HepG2 (cell line): ENCODE results near the gene MYO1E. TPM values are rescaled to one million over a fixed set of nuclear protein-coding genes. Genes with fewer than 3 reads are reported as not detected.
A peak's percentile ranks its signal among the peaks of the same experiment; 100 is the strongest.

Experiments used
- ARNT2 ChIP-seq: sonication (generic); formaldehyde crosslinking; IDR thresholded peaks from 2 replicates; pipeline ENCODE4 v1.8.0; 2022; ENCODE audit warnings: mild to moderate bottlenecking, low read depth, missing genetic modification reagents, moderate library complexity
- EEA1 ChIP-seq: sonication (generic); formaldehyde crosslinking; IDR thresholded peaks from 2 replicates; pipeline ENCODE4 v1.5.1; 2020; ENCODE audit warnings: mild to moderate bottlenecking, missing genetic modification reagents, borderline replicate concordance
- HMGA1 ChIP-seq: sonication (generic); formaldehyde crosslinking; conservative IDR thresholded peaks from 2 replicates; pipeline ENCODE4 v1.4.0; 2020; ENCODE audit warnings: missing genetic modification reagents
- KDM2A ChIP-seq: sonication (generic); formaldehyde crosslinking; IDR thresholded peaks from 2 replicates; pipeline ENCODE4 v1.4.0; 2020; ENCODE audit warnings: low read depth, missing genetic modification reagents, borderline replicate concordance
- KLF11 ChIP-seq: IDR thresholded peaks from 2 replicates; pipeline ENCODE4 v1.6.1; 2016; ENCODE audit warnings: missing compliant biosample characterization
- NFYC ChIP-seq: IDR thresholded peaks from 2 replicates; pipeline ENCODE4 v1.6.1; 2016; ENCODE audit warnings: missing genetic modification reagents, missing compliant biosample characterization
- NR2F1 ChIP-seq, 2 experiments: fragments of 450-650 bp in 1 of 2; formaldehyde crosslinking in 1 of 2; IDR thresholded peaks; 2 replicates each; pipeline versions ENCODE4 v1.5.0 to v1.6.1; 2016 to 2020; ENCODE audit warnings: mild to moderate bottlenecking in 1 of 2, missing compliant biosample characterization in 1 of 2, missing genetic modification reagents in 1 of 2, moderate library complexity in 1 of 2
- RFXANK ChIP-seq: IDR thresholded peaks from 2 replicates; pipeline ENCODE4 v1.6.1; 2016
- SKI ChIP-seq: fragments of 450-650 bp; IDR thresholded peaks from one replicate; pipeline ENCODE4 v1.6.1; 2018; ENCODE audit warnings: mild to moderate bottlenecking; ENCODE audit not compliant: partially characterized antibody
- TCF12 ChIP-seq, 2 experiments: fragments of 450-650 bp in 1 of 2; sonication (generic) in 1 of 2; formaldehyde crosslinking in 1 of 2; IDR thresholded peaks; 2 replicates each; pipeline versions ENCODE4 v1.6.1 to v1.8.0; 2017 to 2022; ENCODE audit warnings: antibody characterized with exemption in 1 of 2, mild to moderate bottlenecking in 1 of 2, missing genetic modification reagents in 1 of 2, moderate library complexity in 1 of 2
- ZNF446 ChIP-seq: sonication (generic); formaldehyde crosslinking; IDR thresholded peaks from 2 replicates; pipeline ENCODE4 v1.5.0; 2020; ENCODE audit warnings: mild to moderate bottlenecking, missing genetic modification reagents
- ZNF563 ChIP-seq: sonication (generic); formaldehyde crosslinking; IDR thresholded peaks from 2 replicates; pipeline ENCODE4 v1.8.0; 2022; ENCODE audit warnings: mild to moderate bottlenecking, moderate library complexity, missing genetic modification reagents
- ZSCAN20 ChIP-seq: sonication (generic); formaldehyde crosslinking; IDR thresholded peaks from 2 replicates; pipeline ENCODE4 v1.4.0; 2020; ENCODE audit warnings: missing genetic modification reagents, mild to moderate bottlenecking, borderline replicate concordance
- polyA plus RNA-seq, 8 experiments: library from polyadenylated mRNA; depleted of rRNA in 3 of 8; stranded (reverse) in 7 of 8; unstranded in 1 of 8; fragments of >200 nt; fragmentation: Illumina TruSeq in 4 of 8; extraction: Trizol in 4 of 8; gene quantifications; 2 replicates each; pipeline versions ENCODE4 v1.2.1 to v1.2.3, GENCODE V29; 2011 to 2016; ENCODE audit warnings: low read depth in 4 of 8, missing spikeins in 1 of 8, mixed read lengths in 1 of 8; ENCODE audit not compliant: insufficient read depth in 1 of 8
- total RNA-seq, 5 experiments: library from RNA; depleted of rRNA; stranded (reverse); fragments of >200 nt; fragmentation: Illumina TruSeq; extraction: Trizol; gene quantifications; 2 replicates each; pipeline ENCODE4 v1.2.3, GENCODE V29; 2016; ENCODE audit warnings: low read depth in 1 of 5
- TF ChIP-seq, protein P1 (sequence below): sonication (generic); formaldehyde crosslinking; IDR thresholded peaks from 2 replicates; pipeline ENCODE4 v1.4.0; 2020; ENCODE audit warnings: missing genetic modification reagents
- TF ChIP-seq, protein P2 (sequence below): sonication (generic); formaldehyde crosslinking; IDR thresholded peaks from 2 replicates; pipeline ENCODE4 v1.4.0; 2020; ENCODE audit warnings: missing genetic modification reagents, low read depth, mild to moderate bottlenecking, borderline replicate concordance
- TF ChIP-seq, protein P3 (sequence below): sonication (generic); formaldehyde crosslinking; IDR thresholded peaks from 2 replicates; pipeline ENCODE4 v1.4.0; 2020; ENCODE audit warnings: missing genetic modification reagents, borderline replicate concordance
- TF ChIP-seq, protein P4 (sequence below): IDR thresholded peaks from 2 replicates; pipeline ENCODE4 v1.6.1; 2016; ENCODE audit warnings: missing genetic modification reagents, missing compliant biosample characterization
- TF ChIP-seq, protein P5 (sequence below): sonication (generic); formaldehyde crosslinking; IDR thresholded peaks from 2 replicates; pipeline ENCODE4 v1.5.0; 2020; ENCODE audit warnings: mild to moderate bottlenecking, missing genetic modification reagents

MYO1E gene
- total and polyA plus RNA-seq, 2 of the 13 experiments (the other 11 are each of a cell fraction or from before 2014, with no cell fraction given): 15.7 to 25.1 TPM

DNA sequence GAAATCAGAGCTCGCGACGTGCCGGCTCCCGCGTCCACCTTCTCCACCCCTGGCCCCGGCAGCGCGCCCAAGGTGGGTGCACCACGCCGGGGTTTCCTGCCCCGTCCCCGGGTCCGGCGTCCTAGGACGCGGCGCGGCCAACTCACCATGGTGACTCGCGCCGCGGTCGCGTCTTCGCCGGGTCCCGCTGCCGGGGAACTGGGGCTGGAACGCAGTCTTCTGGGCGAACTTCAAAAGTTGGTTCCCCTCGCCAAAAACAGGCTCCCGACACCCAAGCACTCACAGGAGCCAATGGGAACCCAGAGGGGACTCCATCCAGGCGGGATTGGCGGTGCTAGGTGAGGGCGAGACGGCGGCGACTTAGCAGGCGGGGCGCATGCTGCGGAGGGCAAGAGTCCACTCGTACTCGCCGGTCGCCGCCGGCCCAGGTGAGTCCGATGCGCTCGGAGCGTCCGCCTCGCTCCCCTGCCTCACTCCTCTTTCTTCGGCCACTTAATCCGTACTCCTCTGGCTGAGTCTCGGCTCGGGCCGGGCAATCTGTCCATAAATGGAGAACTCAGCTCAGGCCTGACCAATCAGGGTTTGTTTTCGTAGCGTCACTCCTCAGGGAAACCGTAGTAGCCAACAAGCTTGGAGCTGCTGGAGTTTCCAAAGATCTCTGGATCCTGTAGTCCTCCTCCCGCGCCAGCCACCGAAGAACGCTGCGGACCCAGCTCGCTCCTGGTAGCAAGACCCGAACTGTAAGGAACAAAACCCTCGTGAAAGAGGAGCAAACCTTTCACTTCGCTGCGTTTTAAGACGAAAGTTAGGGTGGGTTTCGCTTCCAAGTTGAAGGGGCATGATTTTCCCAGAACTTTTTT, at the start of gene MYO1E (continued):
- TF ChIP-seq, protein P1, sequence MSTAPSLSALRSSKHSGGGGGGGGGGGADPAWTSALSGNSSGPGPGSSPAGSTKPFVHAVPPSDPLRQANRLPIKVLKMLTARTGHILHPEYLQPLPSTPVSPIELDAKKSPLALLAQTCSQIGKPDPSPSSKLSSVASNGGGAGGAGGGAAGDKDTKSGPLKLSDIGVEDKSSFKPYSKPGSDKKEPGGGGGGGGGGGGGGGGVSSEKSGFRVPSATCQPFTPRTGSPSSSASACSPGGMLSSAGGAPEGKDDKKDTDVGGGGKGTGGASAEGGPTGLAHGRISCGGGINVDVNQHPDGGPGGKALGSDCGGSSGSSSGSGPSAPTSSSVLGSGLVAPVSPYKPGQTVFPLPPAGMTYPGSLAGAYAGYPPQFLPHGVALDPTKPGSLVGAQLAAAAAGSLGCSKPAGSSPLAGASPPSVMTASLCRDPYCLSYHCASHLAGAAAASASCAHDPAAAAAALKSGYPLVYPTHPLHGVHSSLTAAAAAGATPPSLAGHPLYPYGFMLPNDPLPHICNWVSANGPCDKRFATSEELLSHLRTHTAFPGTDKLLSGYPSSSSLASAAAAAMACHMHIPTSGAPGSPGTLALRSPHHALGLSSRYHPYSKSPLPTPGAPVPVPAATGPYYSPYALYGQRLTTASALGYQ (CRISPR knock-in tag): peak; percentile 52; the same call in 1 of the 2 replicates
- peak; percentile 42; the same call in 1 of the 2 replicates for TF ChIP-seq ZSCAN20 (CRISPR knock-in tag)
- TF ChIP-seq, protein P2, sequence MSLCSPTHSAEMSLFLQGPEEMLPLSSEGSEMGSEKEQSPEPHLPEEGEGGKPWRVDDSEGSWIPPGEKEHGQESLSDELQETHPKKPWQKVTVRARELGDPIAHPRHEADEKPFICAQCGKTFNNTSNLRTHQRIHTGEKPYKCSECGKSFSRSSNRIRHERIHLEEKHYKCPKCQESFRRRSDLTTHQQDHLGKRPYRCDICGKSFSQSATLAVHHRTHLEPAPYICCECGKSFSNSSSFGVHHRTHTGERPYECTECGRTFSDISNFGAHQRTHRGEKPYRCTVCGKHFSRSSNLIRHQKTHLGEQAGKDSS (CRISPR knock-in tag): peak; percentile 63; the same call in 1 of the 2 replicates
- TF ChIP-seq KLF11 (CRISPR knock-in tag): 0 out of 2 replicates have a peak, but pooled peaks have one; percentile 16
- no peak for TF ChIP-seq TCF12 (IDR thresholded peaks at IDR 0.05)
- TF ChIP-seq TCF12 (CRISPR knock-in tag; IDR thresholded peaks at IDR 0.05): no peak
- TF ChIP-seq, protein P3, sequence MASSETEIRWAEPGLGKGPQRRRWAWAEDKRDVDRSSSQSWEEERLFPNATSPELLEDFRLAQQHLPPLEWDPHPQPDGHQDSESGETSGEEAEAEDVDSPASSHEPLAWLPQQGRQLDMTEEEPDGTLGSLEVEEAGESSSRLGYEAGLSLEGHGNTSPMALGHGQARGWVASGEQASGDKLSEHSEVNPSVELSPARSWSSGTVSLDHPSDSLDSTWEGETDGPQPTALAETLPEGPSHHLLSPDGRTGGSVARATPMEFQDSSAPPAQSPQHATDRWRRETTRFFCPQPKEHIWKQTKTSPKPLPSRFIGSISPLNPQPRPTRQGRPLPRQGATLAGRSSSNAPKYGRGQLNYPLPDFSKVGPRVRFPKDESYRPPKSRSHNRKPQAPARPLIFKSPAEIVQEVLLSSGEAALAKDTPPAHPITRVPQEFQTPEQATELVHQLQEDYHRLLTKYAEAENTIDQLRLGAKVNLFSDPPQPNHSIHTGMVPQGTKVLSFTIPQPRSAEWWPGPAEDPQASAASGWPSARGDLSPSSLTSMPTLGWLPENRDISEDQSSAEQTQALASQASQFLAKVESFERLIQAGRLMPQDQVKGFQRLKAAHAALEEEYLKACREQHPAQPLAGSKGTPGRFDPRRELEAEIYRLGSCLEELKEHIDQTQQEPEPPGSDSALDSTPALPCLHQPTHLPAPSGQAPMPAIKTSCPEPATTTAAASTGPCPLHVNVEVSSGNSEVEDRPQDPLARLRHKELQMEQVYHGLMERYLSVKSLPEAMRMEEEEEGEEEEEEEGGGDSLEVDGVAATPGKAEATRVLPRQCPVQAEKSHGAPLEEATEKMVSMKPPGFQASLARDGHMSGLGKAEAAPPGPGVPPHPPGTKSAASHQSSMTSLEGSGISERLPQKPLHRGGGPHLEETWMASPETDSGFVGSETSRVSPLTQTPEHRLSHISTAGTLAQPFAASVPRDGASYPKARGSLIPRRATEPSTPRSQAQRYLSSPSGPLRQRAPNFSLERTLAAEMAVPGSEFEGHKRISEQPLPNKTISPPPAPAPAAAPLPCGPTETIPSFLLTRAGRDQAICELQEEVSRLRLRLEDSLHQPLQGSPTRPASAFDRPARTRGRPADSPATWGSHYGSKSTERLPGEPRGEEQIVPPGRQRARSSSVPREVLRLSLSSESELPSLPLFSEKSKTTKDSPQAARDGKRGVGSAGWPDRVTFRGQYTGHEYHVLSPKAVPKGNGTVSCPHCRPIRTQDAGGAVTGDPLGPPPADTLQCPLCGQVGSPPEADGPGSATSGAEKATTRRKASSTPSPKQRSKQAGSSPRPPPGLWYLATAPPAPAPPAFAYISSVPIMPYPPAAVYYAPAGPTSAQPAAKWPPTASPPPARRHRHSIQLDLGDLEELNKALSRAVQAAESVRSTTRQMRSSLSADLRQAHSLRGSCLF (CRISPR knock-in tag): no peak
- no peak for TF ChIP-seq HMGA1
- TF ChIP-seq, protein P4, sequence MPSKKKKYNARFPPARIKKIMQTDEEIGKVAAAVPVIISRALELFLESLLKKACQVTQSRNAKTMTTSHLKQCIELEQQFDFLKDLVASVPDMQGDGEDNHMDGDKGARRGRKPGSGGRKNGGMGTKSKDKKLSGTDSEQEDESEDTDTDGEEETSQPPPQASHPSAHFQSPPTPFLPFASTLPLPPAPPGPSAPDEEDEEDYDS (CRISPR knock-in tag): peak; percentile 98
- 0 out of 2 replicates have a peak, but pooled peaks have one; percentile 76 for TF ChIP-seq RFXANK (CRISPR knock-in tag)
- TF ChIP-seq NFYC (CRISPR knock-in tag): peak; percentile 84
- TF ChIP-seq SKI: peak; percentile 55
- peak; percentile 82 for TF ChIP-seq KDM2A (CRISPR knock-in tag)
- TF ChIP-seq ARNT2 (CRISPR knock-in tag): peak; percentile 80; the same call in 1 of the 2 replicates
- TF ChIP-seq ZNF446 (CRISPR knock-in tag): peak; percentile 86
- peak; percentile 90 for TF ChIP-seq ZNF563 (CRISPR knock-in tag)
- TF ChIP-seq, protein P5, sequence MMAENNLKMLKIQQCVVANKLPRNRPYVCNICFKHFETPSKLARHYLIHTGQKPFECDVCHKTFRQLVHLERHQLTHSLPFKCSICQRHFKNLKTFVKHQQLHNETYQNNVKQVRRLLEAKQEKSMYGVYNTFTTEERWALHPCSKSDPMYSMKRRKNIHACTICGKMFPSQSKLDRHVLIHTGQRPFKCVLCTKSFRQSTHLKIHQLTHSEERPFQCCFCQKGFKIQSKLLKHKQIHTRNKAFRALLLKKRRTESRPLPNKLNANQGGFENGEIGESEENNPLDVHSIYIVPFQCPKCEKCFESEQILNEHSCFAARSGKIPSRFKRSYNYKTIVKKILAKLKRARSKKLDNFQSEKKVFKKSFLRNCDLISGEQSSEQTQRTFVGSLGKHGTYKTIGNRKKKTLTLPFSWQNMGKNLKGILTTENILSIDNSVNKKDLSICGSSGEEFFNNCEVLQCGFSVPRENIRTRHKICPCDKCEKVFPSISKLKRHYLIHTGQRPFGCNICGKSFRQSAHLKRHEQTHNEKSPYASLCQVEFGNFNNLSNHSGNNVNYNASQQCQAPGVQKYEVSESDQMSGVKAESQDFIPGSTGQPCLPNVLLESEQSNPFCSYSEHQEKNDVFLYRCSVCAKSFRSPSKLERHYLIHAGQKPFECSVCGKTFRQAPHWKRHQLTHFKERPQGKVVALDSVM (CRISPR knock-in tag): no peak
- TF ChIP-seq EEA1 (CRISPR knock-in tag): no peak
- TF ChIP-seq NR2F1 (CRISPR knock-in tag; IDR thresholded peaks at IDR 0.05): no peak
